ENCODE measurements around the gene LMF1.

Gene LMF1

GRCh38 chr16:873889-874288, 96.9 kb downstream of the LMF1 start:
- no peak overlapping the region for H3K4me3 ChIP-seq (ENCODE audit: low read depth, low read length)
- no peak for DNase-seq (ENCODE audit: low read depth)
- TF ChIP-seq CTCF (IDR thresholded peaks at IDR 0.05; ENCODE audit: low read depth, low read length, missing control alignments) = no peak

- H3K4me3 ChIP-seq (ENCODE audit: low read depth, low read length) = no peak overlapping the region
- no peak for DNase-seq (ENCODE audit: low read depth)
- no peak for TF ChIP-seq CTCF (IDR thresholded peaks at IDR 0.05; ENCODE audit: low read depth, low read length, missing control alignments)
These were observed 97.5 kb downstream of the LMF1 start for GRCh38 chr16:873243-873661.

GRCh38 chr16:872436-873242, 98.1 kb downstream of the LMF1 start:
- H3K4me3 ChIP-seq (ENCODE audit: low read depth, low read length) = no peak overlapping the region
- TF ChIP-seq CTCF (IDR thresholded peaks at IDR 0.05; ENCODE audit: low read depth, low read length, missing control alignments) = no peak
- no peak for DNase-seq (ENCODE audit: low read depth)

- no peak for TF ChIP-seq CTCF (IDR thresholded peaks at IDR 0.05; ENCODE audit: low read depth, low read length, missing control alignments)
- H3K4me3 ChIP-seq (ENCODE audit: low read depth, low read length) = no peak overlapping the region
- no peak for DNase-seq (ENCODE audit: low read depth)
These were observed 99.0 kb downstream of the LMF1 start for GRCh38 chr16:871562-872345.

- no peak for TF ChIP-seq CTCF (IDR thresholded peaks at IDR 0.05; ENCODE audit: low read depth, low read length, missing control alignments)
- DNase-seq (ENCODE audit: low read depth) = no peak
- no peak overlapping the region for H3K4me3 ChIP-seq (ENCODE audit: low read depth, low read length)
These were observed 99.8 kb downstream of the LMF1 start for GRCh38 chr16:870856-871561.

- TF ChIP-seq CTCF (IDR thresholded peaks at IDR 0.05; ENCODE audit: low read depth, low read length, missing control alignments) = no peak
- DNase-seq (ENCODE audit: low read depth) = no peak
- H3K4me3 ChIP-seq (ENCODE audit: low read depth, low read length) = no peak overlapping the region
These were observed 100.8 kb downstream of the LMF1 start for GRCh38 chr16:869823-870641.

All from GM12864 (cell line).